Esophagus muscularis mucosa (tissue), 4 donors: Measurements from ENCODE around the gene USP25.

ENCODE experiments used
- EP300 ChIP-seq: sonication (generic); formaldehyde crosslinking; IDR thresholded peaks from one replicate; pipeline ENCODE4 v1.6.1; 2017; ENCODE audit warnings: antibody characterized with exemption
- POLR2AphosphoS5 ChIP-seq, 2 donors: sonication (generic); formaldehyde crosslinking; IDR thresholded peaks; one replicate each; pipeline ENCODE4 v1.6.1; 2017; ENCODE audit warnings: antibody characterized with exemption in 2 of 2
- TF ChIP-seq, protein P1 (sequence below), 3 experiments: fragments of 200-600 bp in 2 of 3; fragments of 450-650 bp in 1 of 3; sonication (generic) in 2 of 3; IDR thresholded peaks; one replicate each; pipeline ENCODE4 v1.5.1; 2017 to 2019; ENCODE audit warnings: antibody characterized with exemption in 3 of 3, mild to moderate bottlenecking in 2 of 3, moderate library complexity in 1 of 3

GRCh38 chr21:15766952-15767603, 37.3 kb downstream of the USP25 start:
- TF ChIP-seq, protein P1, sequence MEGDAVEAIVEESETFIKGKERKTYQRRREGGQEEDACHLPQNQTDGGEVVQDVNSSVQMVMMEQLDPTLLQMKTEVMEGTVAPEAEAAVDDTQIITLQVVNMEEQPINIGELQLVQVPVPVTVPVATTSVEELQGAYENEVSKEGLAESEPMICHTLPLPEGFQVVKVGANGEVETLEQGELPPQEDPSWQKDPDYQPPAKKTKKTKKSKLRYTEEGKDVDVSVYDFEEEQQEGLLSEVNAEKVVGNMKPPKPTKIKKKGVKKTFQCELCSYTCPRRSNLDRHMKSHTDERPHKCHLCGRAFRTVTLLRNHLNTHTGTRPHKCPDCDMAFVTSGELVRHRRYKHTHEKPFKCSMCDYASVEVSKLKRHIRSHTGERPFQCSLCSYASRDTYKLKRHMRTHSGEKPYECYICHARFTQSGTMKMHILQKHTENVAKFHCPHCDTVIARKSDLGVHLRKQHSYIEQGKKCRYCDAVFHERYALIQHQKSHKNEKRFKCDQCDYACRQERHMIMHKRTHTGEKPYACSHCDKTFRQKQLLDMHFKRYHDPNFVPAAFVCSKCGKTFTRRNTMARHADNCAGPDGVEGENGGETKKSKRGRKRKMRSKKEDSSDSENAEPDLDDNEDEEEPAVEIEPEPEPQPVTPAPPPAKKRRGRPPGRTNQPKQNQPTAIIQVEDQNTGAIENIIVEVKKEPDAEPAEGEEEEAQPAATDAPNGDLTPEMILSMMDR (IDR thresholded peaks at IDR 0.05), result no peak
- no peak for TF ChIP-seq POLR2AphosphoS5 (IDR thresholded peaks at IDR 0.05)
- no peak for TF ChIP-seq EP300
